ENCODE results near the gene THAP4. TPM values are rescaled to one million over a fixed set of nuclear protein-coding genes. Genes with fewer than 3 reads are reported as not detected.

The THAP4 gene
- total and polyA plus RNA-seq, 2 of the 13 experiments (the other 11 are each of a cell fraction or from before 2014, with no cell fraction given): 59.7 to 75.7 TPM

DNA sequence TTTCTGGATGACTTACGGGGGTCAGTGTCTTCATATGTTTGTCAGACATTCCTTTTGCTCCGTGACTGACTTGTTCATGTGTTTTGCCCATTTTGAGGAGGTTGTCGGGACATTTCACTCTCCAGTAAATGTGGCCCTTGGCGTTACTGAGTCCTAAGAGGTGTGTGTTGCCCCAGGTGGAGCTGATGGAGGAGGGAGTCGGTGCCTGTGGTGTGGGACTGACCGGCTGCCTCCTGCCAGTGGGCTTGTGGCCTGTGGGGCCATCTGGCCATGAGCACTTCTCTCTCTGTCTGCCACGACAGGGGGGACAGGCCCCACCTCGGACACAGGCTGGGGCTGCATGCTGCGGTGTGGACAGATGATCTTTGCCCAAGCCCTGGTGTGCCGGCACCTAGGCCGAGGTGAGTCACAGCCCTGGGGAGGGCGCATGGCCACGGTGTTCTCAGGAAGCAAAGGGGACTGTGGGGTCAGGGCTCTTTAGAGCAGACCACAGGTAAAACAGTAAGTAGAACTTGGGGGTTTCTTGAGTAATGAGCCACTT lies 16.3 kb upstream of the THAP4 start (continued):
- TF ChIP-seq, protein P1, sequence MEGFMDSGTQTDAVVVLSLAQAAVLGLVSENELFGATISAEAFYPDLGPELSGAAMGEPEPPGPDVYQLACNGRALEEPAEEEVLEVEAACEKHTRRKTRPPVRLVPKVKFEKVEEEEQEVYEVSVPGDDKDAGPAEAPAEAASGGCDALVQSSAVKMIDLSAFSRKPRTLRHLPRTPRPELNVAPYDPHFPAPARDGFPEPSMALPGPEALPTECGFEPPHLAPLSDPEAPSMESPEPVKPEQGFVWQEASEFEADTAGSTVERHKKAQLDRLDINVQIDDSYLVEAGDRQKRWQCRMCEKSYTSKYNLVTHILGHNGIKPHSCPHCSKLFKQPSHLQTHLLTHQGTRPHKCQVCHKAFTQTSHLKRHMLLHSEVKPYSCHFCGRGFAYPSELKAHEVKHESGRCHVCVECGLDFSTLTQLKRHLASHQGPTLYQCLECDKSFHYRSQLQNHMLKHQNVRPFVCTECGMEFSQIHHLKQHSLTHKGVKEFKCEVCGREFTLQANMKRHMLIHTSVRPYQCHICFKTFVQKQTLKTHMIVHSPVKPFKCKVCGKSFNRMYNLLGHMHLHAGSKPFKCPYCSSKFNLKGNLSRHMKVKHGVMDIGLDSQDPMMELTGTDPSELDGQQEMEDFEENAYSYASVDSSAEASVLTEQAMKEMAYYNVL (CRISPR knock-in tag; IDR thresholded peaks at IDR 0.05; ENCODE audit: borderline replicate concordance): no peak; the same call in 1 of the 2 replicates
- TF ChIP-seq ZNF12 (CRISPR knock-in tag; IDR thresholded peaks at IDR 0.05) (no peak), IKZF1 (IDR thresholded peaks at IDR 0.05) (no peak), ZNF678 (CRISPR knock-in tag; IDR thresholded peaks at IDR 0.05) (no peak), NAIF1 (CRISPR knock-in tag; IDR thresholded peaks at IDR 0.05; ENCODE audit: borderline replicate concordance) (no peak), PLRG1 (conservative IDR thresholded peaks at IDR 0.05) (no peak), MATR3 (CRISPR knock-in tag; IDR thresholded peaks at IDR 0.05) (no peak), ZFP37 (CRISPR knock-in tag; IDR thresholded peaks at IDR 0.05; ENCODE audit: borderline replicate concordance) (0 out of 2 replicates have a peak, but pooled peaks have one; percentile 78), ZNF331 (CRISPR knock-in tag; IDR thresholded peaks at IDR 0.05) (peak; percentile 82), HNRNPH1 (optimal IDR thresholded peaks at IDR 0.05; ENCODE audit: low read depth, low read length) (no peak), ZNF260 (CRISPR knock-in tag; IDR thresholded peaks at IDR 0.05; ENCODE audit: borderline replicate concordance, low read depth) (no peak), ZNF101 (CRISPR knock-in tag; IDR thresholded peaks at IDR 0.05; ENCODE audit: borderline replicate concordance, low read depth) (no peak)
- TF ChIP-seq, protein P2, sequence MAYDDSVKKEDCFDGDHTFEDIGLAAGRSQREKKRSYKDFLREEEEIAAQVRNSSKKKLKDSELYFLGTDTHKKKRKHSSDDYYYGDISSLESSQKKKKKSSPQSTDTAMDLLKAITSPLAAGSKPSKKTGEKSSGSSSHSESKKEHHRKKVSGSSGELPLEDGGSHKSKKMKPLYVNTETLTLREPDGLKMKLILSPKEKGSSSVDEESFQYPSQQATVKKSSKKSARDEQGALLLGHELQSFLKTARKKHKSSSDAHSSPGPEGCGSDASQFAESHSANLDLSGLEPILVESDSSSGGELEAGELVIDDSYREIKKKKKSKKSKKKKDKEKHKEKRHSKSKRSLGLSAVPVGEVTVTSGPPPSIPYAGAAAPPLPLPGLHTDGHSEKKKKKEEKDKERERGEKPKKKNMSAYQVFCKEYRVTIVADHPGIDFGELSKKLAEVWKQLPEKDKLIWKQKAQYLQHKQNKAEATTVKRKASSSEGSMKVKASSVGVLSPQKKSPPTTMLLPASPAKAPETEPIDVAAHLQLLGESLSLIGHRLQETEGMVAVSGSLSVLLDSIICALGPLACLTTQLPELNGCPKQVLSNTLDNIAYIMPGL (CRISPR knock-in tag; IDR thresholded peaks at IDR 0.05; ENCODE audit: borderline replicate concordance in 1 of 2, low read depth in 1 of 2): peak; percentile 69 to 70; a peak in 2 of 4 replicates
- TF ChIP-seq, protein P3, sequence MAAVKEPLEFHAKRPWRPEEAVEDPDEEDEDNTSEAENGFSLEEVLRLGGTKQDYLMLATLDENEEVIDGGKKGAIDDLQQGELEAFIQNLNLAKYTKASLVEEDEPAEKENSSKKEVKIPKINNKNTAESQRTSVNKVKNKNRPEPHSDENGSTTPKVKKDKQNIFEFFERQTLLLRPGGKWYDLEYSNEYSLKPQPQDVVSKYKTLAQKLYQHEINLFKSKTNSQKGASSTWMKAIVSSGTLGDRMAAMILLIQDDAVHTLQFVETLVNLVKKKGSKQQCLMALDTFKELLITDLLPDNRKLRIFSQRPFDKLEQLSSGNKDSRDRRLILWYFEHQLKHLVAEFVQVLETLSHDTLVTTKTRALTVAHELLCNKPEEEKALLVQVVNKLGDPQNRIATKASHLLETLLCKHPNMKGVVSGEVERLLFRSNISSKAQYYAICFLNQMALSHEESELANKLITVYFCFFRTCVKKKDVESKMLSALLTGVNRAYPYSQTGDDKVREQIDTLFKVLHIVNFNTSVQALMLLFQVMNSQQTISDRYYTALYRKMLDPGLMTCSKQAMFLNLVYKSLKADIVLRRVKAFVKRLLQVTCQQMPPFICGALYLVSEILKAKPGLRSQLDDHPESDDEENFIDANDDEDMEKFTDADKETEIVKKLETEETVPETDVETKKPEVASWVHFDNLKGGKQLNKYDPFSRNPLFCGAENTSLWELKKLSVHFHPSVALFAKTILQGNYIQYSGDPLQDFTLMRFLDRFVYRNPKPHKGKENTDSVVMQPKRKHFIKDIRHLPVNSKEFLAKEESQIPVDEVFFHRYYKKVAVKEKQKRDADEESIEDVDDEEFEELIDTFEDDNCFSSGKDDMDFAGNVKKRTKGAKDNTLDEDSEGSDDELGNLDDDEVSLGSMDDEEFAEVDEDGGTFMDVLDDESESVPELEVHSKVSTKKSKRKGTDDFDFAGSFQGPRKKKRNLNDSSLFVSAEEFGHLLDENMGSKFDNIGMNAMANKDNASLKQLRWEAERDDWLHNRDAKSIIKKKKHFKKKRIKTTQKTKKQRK (IDR thresholded peaks at IDR 0.05; ENCODE audit: low read length): no peak
- TF ChIP-seq, protein P4, sequence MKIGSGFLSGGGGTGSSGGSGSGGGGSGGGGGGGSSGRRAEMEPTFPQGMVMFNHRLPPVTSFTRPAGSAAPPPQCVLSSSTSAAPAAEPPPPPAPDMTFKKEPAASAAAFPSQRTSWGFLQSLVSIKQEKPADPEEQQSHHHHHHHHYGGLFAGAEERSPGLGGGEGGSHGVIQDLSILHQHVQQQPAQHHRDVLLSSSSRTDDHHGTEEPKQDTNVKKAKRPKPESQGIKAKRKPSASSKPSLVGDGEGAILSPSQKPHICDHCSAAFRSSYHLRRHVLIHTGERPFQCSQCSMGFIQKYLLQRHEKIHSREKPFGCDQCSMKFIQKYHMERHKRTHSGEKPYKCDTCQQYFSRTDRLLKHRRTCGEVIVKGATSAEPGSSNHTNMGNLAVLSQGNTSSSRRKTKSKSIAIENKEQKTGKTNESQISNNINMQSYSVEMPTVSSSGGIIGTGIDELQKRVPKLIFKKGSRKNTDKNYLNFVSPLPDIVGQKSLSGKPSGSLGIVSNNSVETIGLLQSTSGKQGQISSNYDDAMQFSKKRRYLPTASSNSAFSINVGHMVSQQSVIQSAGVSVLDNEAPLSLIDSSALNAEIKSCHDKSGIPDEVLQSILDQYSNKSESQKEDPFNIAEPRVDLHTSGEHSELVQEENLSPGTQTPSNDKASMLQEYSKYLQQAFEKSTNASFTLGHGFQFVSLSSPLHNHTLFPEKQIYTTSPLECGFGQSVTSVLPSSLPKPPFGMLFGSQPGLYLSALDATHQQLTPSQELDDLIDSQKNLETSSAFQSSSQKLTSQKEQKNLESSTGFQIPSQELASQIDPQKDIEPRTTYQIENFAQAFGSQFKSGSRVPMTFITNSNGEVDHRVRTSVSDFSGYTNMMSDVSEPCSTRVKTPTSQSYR (CRISPR knock-in tag; IDR thresholded peaks at IDR 0.05; ENCODE audit: borderline replicate concordance): peak; percentile 29; the same call in 1 of the 2 replicates
- TF ChIP-seq, protein P5, sequence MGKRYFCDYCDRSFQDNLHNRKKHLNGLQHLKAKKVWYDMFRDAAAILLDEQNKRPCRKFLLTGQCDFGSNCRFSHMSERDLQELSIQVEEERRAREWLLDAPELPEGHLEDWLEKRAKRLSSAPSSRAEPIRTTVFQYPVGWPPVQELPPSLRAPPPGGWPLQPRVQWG (CRISPR knock-in tag; IDR thresholded peaks at IDR 0.05; ENCODE audit: borderline replicate concordance, low read depth): no peak
